Measurements from ENCODE around the gene LHX3. TPM values are rescaled to one million over a fixed set of nuclear protein-coding genes. Genes with fewer than 3 reads are reported as not detected.

LHX3 gene
- total and polyA plus RNA-seq, 2 of the 8 experiments (the other 6 are each of a cell fraction or from before 2014, with no cell fraction given), result 0.02 TPM; not detected in 1

- TF ChIP-seq SUZ12 (IDR thresholded peaks at IDR 0.05; ENCODE audit: low read length) (peak; percentile 78), E2F6 (IDR thresholded peaks at IDR 0.05) (no peak), EZH2 (IDR thresholded peaks at IDR 0.05; ENCODE audit: low read depth, low read length, severe bottlenecking) (peak; percentile 24)
- H2BK20ac ChIP-seq (ENCODE audit: low read length), result peak overlapping the region; percentile 21; the same call in 1 of the 2 replicates
- no peak for DNase-seq (ENCODE audit: low read depth in 1 of 2, low spot score in 2 of 2)
- H3K56ac ChIP-seq (replicated peaks; ENCODE audit: insufficient read length, low read depth, low read length), result no peak overlapping the region
- POLR2A ChIA-PET (ENCODE audit: partially characterized antibody), result interaction anchor here (1.7 kb wide), 1 partner anchor 13 kb away, joined by 5 read pairs; no protein-coding TSS in a partner anchor
- H3K4me2 ChIP-seq (ENCODE audit: insufficient read depth in 1 of 2, low read depth in 2 of 2, low read length in 2 of 2), result peak overlapping the region; percentile 63 to 70
- H2BK12ac ChIP-seq (ENCODE audit: low read depth, low read length), result no peak overlapping the region
- H4K8ac ChIP-seq (ENCODE audit: extremely low read depth, insufficient read depth, low read length), result peak overlapping the region; percentile 14; the same call in 1 of the 2 replicates
- no peak overlapping the region for H2BK15ac ChIP-seq (ENCODE audit: low read length)
- H2AK5ac ChIP-seq (ENCODE audit: low read depth, low read length), result no peak overlapping the region
- H3K4ac ChIP-seq (replicated peaks; ENCODE audit: insufficient read length, low read depth, low read length), result no peak overlapping the region
- no peak overlapping the region for H2BK5ac ChIP-seq (ENCODE audit: low read depth, low read length)
- H3K23ac ChIP-seq (ENCODE audit: insufficient read length), result no peak overlapping the region
- H3K4me3 ChIP-seq (ENCODE audit: extremely low read depth in 1 of 4, insufficient read depth in 2 of 4, low read depth in 3 of 4, low read length in 4 of 4), result peak overlapping the region in 3 of 4 experiments; percentile 13 to 51 (median 19); a peak in 2 of 8 replicates
- CTCF ChIA-PET (ENCODE audit: partially characterized antibody), result interaction anchor here (0.9 to 2.6 kb wide), 8 partner anchors 12 to 59 kb away, joined by 3 to 11 read pairs (median 6); no protein-coding TSS in a partner anchor
- H3K23me2 ChIP-seq (ENCODE audit: low read depth, low read length), result peaks cover 9% of the 10 kb centered on the region; the same call in 1 of the 2 replicates
- H3K9me3 ChIP-seq (ENCODE audit: insufficient read depth in 2 of 2, low read depth in 1 of 2, low read length in 1 of 2), result no peaks in the 10 kb centered on the region
- peaks cover 5 to 28% of the 10 kb centered on the region in 2 experiments for H4K20me1 ChIP-seq (replicated peaks in 1 of 2; ENCODE audit: control insufficient read depth in 1 of 2, insufficient read depth in 2 of 2, low read length in 2 of 2)
- no peak overlapping the region for H3K27ac ChIP-seq (ENCODE audit: low read depth, low read length)
- H3K27me3 ChIP-seq (replicated peaks in 1 of 4; ENCODE audit: control insufficient read depth in 3 of 4, extremely low read depth in 1 of 4, insufficient read depth in 3 of 4, low read length in 3 of 4), result peaks cover 96 to 100% (median 99%) of the 10 kb centered on the region in 4 experiments
- H3K79me1 ChIP-seq (ENCODE audit: low read depth, low read length), result no peaks in the 10 kb centered on the region
- H2BK120ac ChIP-seq (replicated peaks; ENCODE audit: low read depth, low read length), result no peak overlapping the region
- FAIRE-seq, result no peak
- WGBS, 2 experiments (ENCODE audit: extremely low coverage in 1 of 2, insufficient coverage in 1 of 2, insufficient read length in 1 of 2, insufficient replicate concordance in 2 of 2, low coverage in 1 of 2, low lambda C conversion rate in 2 of 2, missing lambda C conversion rate in 1 of 2), result 31% methylated on average over 11 of the region's 18 CpGs; no CpG with 5 or more reads in 1 of the 2 experiments
- H3K18ac ChIP-seq (ENCODE audit: extremely low read depth, low read length), result peak overlapping the region; percentile 1; the same call in 1 of the 2 replicates
- H4K5ac ChIP-seq (ENCODE audit: insufficient read length, low read depth, low read length), result no peak overlapping the region
- H2AFZ ChIP-seq (ENCODE audit: low read length), result no peak overlapping the region
- no peak overlapping the region for H3K9ac ChIP-seq (replicated peaks in 1 of 4; ENCODE audit: extremely low read depth in 1 of 4, low read depth in 3 of 4, low read length in 3 of 4)
- no peak overlapping the region for H3K14ac ChIP-seq (ENCODE audit: insufficient read length)
- H4K91ac ChIP-seq (replicated peaks; ENCODE audit: insufficient read length, low read length), result no peak overlapping the region
- H3K4me1 ChIP-seq (replicated peaks in 1 of 4; ENCODE audit: control insufficient read depth in 3 of 4, insufficient read depth in 4 of 4, low read length in 3 of 4), result peaks cover 3 to 35% (median 24%) of the 10 kb centered on the region in 4 experiments
- H3K79me2 ChIP-seq (ENCODE audit: control insufficient read depth in 1 of 2, insufficient read depth in 2 of 2, low read length in 2 of 2), result no peaks in the 10 kb centered on the region
- H3K36me3 ChIP-seq (ENCODE audit: control insufficient read depth in 2 of 4, insufficient read depth in 4 of 4, low read length in 3 of 4), result peaks cover 0 to 15% (median 0%) of the 10 kb centered on the region in 4 experiments; a peak in 1 of 8 replicates
Measured at GRCh38 chr9:136197930-136198604, 6.9 kb downstream of the LHX3 start.

All from H1 (cell line).